ENCODE results near the gene PTTG1IP.

DNA sequence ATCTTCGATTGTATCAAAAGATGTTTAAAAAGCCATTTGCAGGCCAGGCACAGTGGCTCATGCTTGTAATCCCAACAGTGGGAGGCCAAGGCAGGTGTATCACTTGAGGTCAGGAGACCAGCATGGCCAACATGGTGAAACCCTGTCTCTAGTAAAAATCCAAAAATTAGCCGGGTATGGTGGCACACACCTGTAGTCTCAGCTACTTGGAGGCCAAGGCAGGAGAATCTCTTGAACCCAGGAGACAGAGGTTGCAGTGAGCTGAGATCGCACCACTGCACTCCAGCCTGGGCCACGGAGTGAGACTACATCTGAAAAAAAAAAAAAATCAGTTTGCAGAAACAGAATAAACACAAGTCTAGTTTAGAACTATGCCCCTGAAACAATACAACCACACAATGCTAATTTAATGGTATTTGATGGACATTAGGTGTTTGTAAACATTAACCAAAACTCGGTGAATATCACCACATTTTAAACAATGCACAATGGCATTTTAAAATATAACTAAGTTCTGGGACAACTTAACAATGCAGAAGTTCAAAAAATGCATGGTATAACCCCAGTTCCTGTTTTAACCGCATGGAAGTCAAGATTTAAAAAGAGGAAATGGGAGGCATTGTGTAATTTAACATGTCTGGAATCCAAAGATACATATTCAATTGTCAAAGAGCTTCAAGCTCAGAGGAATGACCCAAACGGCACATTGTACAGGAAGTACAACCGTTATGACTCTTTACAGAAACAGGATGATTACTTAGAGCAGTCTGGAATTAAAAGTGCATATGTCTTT, 7.1 kb upstream of the PTTG1IP start:
- no peak for TF ChIP-seq CTCF (conservative IDR thresholded peaks at IDR 0.05; ENCODE audit: low read length)
- no peak for TF ChIP-seq EZH2phosphoT487 (IDR thresholded peaks at IDR 0.05; ENCODE audit: borderline replicate concordance, low read depth, low read length)

Data from OCI-LY7 (cell line).